ENCODE results near the gene WIPF2. TPM values are rescaled to one million over a fixed set of nuclear protein-coding genes. Genes with fewer than 3 reads are reported as not detected.

WIPF2 gene
- total and polyA plus RNA-seq, 2 of the 8 experiments (the other 6 are each of a cell fraction or from before 2014, with no cell fraction given): 6.9 to 25.3 TPM

- TF ChIP-seq CHD7 (IDR thresholded peaks at IDR 0.05; ENCODE audit: insufficient replicate concordance, low read length) (no peak), BACH1 (IDR thresholded peaks at IDR 0.05; ENCODE audit: low read length) (no peak), RNF2 (IDR thresholded peaks at IDR 0.05; ENCODE audit: borderline replicate concordance, low read depth, low read length, missing control alignments, poor library complexity, severe bottlenecking) (no peak), NANOG (IDR thresholded peaks at IDR 0.05; ENCODE audit: insufficient read depth, low read depth, low read length, poor library complexity, severe bottlenecking) (no peak), TAF7 (optimal IDR thresholded peaks at IDR 0.05; ENCODE audit: borderline replicate concordance, low read depth, low read length) (no peak), CTBP2 (IDR thresholded peaks at IDR 0.05; ENCODE audit: borderline replicate concordance, insufficient read depth, insufficient read length, low read length) (peak; percentile 22), TCF12 (IDR thresholded peaks at IDR 0.05; ENCODE audit: low read depth, low read length) (no peak), KDM5A (IDR thresholded peaks at IDR 0.05; ENCODE audit: low read length) (no peak), SP4 (IDR thresholded peaks at IDR 0.05; ENCODE audit: low read length) (peak; percentile 46; the same call in 1 of the 2 replicates)
Observed at GRCh38 chr17:40309031-40309948, 90.2 kb downstream of the WIPF2 start, which contains the start of gene RARA (continued).
